ENCODE results near the gene SAMHD1. TPM values are rescaled to one million over a fixed set of nuclear protein-coding genes. Genes with fewer than 3 reads are reported as not detected.
A peak's percentile ranks its signal among the peaks of the same experiment; 100 is the strongest.

Gene SAMHD1
- total and polyA plus RNA-seq, 2 of the 13 experiments (the other 11 are each of a cell fraction or from before 2014, with no cell fraction given) = 16.9 to 43.5 TPM

DNA sequence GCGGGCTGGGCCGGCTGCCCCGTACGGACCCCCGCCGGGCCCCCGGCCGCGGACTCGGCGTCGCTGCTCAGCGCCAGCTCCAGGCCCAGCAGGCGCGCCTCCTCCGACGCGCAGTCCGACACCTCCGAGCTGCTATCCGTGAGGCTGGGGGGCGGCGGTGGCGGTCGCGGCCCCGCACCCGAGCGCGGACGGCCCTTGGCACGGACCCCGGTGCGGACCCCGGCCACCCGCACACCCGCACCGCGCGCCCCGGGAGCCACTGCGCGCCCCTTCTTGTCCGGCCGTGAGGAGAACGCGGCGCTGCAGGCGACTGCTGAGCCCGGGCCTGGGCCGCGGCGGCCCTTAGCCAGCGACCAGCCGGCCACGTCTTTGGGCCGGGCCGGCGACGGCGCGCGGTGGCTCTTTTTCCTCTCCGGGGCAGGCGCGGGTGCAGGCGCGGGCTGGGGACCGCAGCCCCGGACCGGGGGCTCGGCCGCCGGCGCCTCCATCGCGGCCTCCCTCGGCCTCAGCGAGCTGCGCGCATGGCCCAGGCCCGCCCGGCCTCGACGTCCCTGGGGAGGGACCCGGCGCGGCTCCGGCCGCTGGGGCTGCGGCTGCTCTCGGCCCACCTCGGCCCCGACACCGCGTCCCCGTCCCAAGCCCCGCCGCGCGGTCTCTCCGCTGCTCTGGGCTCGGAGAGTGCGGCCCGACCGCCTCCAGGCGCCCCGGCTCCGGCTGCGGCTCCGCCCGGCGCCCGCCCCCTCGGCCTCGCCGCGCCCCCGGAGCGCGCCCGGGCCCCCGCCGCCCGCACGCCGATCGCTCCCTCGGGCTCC, 88.4 kb downstream of the SAMHD1 start (continued):
- TF ChIP-seq, protein P1, sequence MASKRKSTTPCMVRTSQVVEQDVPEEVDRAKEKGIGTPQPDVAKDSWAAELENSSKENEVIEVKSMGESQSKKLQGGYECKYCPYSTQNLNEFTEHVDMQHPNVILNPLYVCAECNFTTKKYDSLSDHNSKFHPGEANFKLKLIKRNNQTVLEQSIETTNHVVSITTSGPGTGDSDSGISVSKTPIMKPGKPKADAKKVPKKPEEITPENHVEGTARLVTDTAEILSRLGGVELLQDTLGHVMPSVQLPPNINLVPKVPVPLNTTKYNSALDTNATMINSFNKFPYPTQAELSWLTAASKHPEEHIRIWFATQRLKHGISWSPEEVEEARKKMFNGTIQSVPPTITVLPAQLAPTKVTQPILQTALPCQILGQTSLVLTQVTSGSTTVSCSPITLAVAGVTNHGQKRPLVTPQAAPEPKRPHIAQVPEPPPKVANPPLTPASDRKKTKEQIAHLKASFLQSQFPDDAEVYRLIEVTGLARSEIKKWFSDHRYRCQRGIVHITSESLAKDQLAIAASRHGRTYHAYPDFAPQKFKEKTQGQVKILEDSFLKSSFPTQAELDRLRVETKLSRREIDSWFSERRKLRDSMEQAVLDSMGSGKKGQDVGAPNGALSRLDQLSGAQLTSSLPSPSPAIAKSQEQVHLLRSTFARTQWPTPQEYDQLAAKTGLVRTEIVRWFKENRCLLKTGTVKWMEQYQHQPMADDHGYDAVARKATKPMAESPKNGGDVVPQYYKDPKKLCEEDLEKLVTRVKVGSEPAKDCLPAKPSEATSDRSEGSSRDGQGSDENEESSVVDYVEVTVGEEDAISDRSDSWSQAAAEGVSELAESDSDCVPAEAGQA (IDR thresholded peaks at IDR 0.05; ENCODE audit: low read depth) = no peak
- TF ChIP-seq, protein P1 (CRISPR knock-in tag; IDR thresholded peaks at IDR 0.05; ENCODE audit: borderline replicate concordance) = 0 out of 2 replicates have a peak, but pooled peaks have one; percentile 84
- TF ChIP-seq, protein P2, sequence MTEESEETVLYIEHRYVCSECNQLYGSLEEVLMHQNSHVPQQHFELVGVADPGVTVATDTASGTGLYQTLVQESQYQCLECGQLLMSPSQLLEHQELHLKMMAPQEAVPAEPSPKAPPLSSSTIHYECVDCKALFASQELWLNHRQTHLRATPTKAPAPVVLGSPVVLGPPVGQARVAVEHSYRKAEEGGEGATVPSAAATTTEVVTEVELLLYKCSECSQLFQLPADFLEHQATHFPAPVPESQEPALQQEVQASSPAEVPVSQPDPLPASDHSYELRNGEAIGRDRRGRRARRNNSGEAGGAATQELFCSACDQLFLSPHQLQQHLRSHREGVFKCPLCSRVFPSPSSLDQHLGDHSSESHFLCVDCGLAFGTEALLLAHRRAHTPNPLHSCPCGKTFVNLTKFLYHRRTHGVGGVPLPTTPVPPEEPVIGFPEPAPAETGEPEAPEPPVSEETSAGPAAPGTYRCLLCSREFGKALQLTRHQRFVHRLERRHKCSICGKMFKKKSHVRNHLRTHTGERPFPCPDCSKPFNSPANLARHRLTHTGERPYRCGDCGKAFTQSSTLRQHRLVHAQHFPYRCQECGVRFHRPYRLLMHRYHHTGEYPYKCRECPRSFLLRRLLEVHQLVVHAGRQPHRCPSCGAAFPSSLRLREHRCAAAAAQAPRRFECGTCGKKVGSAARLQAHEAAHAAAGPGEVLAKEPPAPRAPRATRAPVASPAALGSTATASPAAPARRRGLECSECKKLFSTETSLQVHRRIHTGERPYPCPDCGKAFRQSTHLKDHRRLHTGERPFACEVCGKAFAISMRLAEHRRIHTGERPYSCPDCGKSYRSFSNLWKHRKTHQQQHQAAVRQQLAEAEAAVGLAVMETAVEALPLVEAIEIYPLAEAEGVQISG (CRISPR knock-in tag; IDR thresholded peaks at IDR 0.05) = 0 out of 2 replicates have a peak, but pooled peaks have one; percentile 11
- TF ChIP-seq ZIK1 (CRISPR knock-in tag; IDR thresholded peaks at IDR 0.05; ENCODE audit: borderline replicate concordance, low read depth) (peak; percentile 38), ZNF10 (CRISPR knock-in tag; IDR thresholded peaks at IDR 0.05; ENCODE audit: borderline replicate concordance, low read depth) (no peak), MEIS2 (CRISPR knock-in tag; IDR thresholded peaks at IDR 0.05) (peak; percentile 22; the same call in 1 of the 2 replicates), BRD4 (CRISPR knock-in tag; IDR thresholded peaks at IDR 0.05) (peak; percentile 49; the same call in 1 of the 2 replicates), ZFYVE20 (CRISPR knock-in tag; IDR thresholded peaks at IDR 0.05; ENCODE audit: borderline replicate concordance, low read depth) (0 out of 2 replicates have a peak, but pooled peaks have one; percentile 74), ARNTL (CRISPR knock-in tag; IDR thresholded peaks at IDR 0.05) (no peak)
- TF ChIP-seq, protein P3, sequence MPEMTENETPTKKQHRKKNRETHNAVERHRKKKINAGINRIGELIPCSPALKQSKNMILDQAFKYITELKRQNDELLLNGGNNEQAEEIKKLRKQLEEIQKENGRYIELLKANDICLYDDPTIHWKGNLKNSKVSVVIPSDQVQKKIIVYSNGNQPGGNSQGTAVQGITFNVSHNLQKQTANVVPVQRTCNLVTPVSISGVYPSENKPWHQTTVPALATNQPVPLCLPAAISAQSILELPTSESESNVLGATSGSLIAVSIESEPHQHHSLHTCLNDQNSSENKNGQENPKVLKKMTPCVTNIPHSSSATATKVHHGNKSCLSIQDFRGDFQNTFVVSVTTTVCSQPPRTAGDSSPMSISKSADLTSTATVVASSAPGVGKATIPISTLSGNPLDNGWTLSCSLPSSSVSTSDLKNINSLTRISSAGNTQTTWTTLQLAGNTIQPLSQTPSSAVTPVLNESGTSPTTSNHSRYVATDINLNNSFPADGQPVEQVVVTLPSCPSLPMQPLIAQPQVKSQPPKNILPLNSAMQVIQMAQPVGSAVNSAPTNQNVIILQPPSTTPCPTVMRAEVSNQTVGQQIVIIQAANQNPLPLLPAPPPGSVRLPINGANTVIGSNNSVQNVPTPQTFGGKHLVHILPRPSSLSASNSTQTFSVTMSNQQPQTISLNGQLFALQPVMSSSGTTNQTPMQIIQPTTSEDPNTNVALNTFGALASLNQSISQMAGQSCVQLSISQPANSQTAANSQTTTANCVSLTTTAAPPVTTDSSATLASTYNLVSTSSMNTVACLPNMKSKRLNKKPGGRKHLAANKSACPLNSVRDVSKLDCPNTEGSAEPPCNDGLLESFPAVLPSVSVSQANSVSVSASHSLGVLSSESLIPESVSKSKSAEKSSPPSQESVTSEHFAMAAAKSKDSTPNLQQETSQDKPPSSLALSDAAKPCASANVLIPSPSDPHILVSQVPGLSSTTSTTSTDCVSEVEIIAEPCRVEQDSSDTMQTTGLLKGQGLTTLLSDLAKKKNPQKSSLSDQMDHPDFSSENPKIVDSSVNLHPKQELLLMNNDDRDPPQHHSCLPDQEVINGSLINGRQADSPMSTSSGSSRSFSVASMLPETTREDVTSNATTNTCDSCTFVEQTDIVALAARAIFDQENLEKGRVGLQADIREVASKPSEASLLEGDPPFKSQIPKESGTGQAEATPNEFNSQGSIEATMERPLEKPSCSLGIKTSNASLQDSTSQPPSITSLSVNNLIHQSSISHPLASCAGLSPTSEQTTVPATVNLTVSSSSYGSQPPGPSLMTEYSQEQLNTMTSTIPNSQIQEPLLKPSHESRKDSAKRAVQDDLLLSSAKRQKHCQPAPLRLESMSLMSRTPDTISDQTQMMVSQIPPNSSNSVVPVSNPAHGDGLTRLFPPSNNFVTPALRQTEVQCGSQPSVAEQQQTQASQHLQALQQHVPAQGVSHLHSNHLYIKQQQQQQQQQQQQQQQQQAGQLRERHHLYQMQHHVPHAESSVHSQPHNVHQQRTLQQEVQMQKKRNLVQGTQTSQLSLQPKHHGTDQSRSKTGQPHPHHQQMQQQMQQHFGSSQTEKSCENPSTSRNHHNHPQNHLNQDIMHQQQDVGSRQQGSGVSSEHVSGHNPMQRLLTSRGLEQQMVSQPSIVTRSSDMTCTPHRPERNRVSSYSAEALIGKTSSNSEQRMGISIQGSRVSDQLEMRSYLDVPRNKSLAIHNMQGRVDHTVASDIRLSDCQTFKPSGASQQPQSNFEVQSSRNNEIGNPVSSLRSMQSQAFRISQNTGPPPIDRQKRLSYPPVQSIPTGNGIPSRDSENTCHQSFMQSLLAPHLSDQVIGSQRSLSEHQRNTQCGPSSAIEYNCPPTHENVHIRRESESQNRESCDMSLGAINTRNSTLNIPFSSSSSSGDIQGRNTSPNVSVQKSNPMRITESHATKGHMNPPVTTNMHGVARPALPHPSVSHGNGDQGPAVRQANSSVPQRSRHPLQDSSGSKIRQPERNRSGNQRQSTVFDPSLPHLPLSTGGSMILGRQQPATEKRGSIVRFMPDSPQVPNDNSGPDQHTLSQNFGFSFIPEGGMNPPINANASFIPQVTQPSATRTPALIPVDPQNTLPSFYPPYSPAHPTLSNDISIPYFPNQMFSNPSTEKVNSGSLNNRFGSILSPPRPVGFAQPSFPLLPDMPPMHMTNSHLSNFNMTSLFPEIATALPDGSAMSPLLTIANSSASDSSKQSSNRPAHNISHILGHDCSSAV (CRISPR knock-in tag; IDR thresholded peaks at IDR 0.05; ENCODE audit: borderline replicate concordance) = no peak
